HG02588 (cell line): ENCODE results near the gene PWWP2B.
"Not testable (repeated sequence)": the region's sequence is repeated elsewhere in the genome, so short reads cannot be mapped to it uniquely, and the experiment has no call there.

Experiments used
- ATAC-seq: cut with Tn5 transposase; IDR thresholded peaks from one replicate; pipeline ENCODE4 v1.9.1; 2021; ENCODE audit warnings: mild to moderate bottlenecking, moderate library complexity; ENCODE audit not compliant: unreplicated experiment

PWWP2B gene

DNA sequence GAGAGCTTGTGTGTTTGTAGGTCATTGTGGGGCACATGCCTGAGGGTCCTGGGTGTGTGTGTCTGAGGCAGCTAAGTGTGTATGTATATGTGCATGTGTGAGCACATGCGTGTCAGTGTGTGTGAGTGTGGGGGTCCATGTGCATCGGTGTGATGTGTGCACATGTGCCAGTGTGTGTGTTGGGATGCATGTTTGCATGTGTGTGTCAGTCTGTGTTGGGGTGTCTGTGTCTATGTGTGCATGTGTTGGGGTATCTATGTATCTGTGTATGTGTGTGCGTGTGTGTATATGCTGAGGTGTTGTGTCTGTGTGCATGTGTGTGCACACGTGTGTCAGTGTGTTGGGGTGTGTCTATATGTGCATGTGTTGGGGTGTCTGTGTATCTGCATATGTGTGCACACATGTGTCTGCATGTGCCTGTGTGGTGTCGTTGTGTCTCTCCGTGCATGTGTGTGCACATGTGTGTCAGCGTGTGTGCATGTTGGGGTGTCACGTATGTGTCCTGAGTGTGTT is 33.3 kb downstream of the PWWP2B start:
- ATAC-seq = no peak

DNA sequence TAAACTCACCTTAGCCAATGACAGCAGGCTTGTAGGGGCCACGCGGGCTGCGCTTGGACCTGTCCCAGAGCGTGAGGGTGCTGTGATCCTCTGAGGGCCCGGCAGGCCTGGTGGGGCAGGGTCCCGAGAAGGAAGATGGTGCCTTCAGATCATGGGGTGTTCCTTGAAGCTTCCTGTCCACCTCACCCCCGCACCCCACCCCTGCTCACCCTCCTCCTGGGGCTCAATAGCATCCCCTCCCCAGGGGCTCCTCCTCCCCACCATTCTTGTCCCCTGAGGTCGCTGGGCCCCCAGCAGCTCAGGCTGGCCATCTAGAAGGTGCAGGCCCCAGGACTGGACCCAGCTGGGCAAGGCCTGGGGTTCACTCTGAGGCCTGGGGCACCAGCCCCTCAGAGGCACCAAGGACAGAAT is 33.9 kb downstream of the PWWP2B start:
- ATAC-seq = no peak

DNA sequence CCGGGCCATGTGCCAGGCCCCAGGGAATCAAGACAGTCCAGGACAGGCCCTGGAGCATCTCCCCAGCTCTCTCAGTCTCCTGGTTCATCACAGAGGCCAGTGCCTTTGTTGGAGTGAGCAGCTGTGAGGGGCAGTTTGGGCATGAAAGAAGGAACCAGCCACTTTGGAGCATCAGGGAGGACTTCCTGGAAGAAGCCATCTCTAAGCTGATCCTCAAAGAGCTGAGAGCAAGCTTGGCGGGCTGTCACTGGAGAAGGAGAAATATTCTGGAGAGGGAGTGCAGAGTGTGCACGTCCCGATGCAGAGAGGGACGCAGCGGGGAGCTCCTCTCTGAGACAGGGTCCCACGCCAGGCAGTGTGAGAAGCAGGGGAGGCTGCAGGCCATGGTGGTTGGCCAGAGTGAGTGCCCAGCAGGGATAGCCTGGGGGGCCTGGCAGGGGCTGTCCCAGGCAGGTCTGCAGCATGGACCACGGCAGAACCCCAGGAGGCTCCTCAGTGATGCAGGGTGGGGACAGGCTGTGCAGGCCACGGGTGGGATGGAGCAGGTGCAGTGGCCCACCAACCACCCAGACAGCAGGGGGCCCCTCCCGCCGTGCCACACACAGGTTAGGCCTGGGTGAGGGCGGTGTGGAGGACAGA is 34.7 kb downstream of the PWWP2B start:
- no peak for ATAC-seq

DNA sequence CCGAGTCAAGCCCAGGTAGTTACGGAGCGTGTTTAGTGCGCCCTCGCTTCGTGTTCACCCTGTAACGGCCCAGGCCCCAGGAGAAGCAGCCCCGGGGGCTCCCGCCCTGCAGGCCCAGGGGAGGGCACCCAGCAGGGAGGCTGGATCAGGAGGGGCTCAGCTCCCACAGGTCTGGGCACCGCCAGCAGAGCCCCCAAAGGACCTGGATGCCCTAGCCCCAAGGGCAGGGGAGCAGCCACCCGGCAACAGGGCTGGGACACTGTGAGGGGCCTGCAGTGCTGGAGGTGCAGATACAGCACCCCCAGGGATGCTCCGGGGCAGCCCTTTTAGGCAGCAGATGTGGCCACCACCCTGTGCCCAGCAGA is 35.2 kb downstream of the PWWP2B start:
- no peak for ATAC-seq

DNA sequence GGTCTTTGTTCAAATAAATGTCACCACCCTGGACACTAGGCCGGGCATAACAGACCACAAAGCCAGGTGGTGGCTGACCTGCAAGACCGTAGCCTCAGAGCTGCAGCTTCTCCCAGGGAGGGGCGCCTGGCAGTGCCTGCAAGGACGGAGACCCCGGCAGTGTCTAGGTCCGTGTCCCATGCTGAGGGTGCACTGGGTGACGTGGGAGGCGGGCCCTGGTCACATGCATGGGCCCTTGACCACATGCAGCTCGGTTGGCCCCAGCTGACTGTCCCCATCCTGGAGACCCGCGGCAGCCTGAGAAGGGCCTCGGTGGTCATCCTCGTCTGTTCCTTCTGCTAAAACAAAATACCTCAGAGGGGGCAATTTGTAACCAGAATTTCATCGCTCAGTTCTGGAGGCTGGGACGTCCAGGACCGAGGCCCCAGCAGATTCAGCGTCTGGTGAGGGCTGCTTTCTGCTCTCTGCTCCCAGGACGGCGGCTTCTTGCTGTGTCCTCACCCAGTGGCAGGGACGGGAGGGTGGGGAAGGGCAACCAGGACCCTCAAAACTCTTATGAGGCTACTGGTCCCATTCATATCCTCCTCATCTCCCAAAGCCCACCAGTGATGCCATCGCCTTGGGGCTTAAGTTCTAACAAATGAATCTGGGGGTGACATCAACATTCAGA is 36.8 kb downstream of the PWWP2B start:
- no peak for ATAC-seq

DNA sequence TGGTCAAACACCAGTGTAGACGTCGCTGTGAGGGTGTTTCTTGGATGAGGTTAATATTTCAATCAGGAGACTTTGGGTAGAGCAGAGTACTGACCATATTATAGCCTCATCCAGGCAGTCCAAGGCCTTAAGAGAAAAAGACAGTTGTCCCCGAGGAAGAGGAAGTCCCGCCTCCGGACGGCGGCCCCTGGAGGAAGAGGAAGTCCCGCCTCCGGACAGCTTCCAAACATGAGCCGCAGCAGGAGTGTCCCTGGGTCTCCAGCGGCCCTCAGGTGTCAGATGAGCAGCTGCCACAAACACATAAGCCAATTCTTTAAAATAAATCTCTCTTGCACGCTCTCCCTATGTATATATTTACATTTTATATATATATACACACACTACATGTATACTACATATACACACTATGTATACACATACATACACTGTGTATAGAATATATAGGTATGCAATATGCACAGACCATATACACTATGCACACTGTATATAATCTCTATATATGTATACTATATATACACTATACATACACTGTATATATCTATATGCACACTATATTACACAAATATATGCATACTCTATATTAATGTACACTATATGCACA is 37.5 kb downstream of the PWWP2B start:
- ATAC-seq = no peak

DNA sequence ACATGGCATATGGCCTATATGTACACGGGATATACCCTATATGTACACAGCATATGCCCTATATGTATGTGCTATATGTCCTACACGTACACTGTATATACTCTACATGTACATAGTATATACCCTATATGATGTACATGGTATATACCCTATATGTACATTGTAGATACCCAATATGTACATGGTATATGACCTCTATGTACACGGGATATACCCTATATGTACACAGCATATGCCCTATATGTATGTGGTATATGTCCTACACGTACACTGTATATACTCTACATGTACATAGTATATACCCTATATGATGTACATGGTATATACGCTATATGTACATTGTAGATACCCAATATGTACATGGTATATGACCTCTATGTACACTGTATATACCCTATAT is 38.3 kb downstream of the PWWP2B start:
- not testable (repeated sequence) for ATAC-seq

DNA sequence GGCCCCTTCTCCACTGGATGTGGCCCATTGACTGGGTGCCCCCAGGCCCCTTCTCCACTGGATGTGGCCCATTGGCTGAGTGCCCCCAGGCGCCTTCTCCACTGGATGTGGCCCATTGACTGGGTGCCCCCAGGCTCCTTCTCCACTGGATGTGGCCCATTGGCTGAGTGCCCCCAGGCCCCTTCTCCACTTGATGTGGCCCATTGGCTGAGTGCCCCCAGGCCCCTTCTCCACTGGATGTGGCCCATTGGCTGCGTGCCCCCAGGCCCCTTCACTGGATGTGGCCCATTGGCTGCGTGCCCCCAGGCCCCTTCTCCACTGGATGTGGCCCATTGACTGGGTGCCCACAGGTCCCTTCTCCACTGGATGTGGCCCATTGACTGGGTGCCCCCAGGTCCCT is 39.1 kb downstream of the PWWP2B start:
- ATAC-seq = not testable (repeated sequence)

DNA sequence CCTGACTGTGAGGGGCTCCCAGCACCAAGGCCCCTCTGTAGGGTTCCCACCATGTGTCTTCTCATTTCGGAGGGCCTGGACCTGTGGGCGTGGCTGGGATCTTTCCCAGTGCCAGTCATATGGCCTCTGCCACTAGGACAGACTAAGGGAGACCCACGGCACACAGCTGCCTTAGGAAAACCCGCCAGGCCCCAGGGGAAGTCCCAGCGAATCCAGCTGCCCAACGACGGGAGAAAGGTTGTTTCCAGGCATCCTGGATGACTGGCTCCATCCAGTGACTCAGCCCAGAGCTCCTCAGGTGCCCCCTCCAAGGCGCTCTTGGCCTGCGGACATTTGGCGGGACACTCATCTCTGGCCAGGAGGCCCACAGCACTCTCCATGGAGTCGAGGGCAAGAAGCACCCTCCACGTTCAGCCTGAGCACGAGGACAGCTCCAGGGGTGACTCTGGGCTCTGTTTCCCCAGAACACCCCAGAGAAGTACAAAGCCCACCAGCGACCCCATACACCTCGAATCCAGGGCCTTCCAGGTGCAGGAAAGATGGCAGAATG is 39.9 kb downstream of the PWWP2B start:
- ATAC-seq = no peak

DNA sequence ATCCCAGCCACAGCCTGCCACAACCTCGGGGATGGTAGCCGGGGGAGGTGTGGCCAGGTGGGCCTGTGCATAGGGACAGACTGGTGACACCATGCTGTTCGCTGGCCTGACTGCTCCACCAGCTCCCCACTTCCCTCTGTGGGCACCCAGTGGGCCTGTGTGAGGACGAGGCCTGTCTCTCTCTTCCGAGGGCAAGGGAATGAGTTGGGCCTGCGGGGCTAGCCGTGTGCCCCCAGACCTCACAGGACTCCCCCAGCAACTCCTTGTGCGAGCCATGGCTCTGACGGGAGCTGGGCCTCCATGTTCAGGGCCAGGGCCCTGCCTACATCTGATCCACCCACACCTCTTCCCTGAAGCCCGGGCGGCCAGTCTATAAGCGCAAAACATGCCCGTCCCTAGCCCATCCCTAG is 40.5 kb downstream of the PWWP2B start:
- no peak for ATAC-seq

DNA sequence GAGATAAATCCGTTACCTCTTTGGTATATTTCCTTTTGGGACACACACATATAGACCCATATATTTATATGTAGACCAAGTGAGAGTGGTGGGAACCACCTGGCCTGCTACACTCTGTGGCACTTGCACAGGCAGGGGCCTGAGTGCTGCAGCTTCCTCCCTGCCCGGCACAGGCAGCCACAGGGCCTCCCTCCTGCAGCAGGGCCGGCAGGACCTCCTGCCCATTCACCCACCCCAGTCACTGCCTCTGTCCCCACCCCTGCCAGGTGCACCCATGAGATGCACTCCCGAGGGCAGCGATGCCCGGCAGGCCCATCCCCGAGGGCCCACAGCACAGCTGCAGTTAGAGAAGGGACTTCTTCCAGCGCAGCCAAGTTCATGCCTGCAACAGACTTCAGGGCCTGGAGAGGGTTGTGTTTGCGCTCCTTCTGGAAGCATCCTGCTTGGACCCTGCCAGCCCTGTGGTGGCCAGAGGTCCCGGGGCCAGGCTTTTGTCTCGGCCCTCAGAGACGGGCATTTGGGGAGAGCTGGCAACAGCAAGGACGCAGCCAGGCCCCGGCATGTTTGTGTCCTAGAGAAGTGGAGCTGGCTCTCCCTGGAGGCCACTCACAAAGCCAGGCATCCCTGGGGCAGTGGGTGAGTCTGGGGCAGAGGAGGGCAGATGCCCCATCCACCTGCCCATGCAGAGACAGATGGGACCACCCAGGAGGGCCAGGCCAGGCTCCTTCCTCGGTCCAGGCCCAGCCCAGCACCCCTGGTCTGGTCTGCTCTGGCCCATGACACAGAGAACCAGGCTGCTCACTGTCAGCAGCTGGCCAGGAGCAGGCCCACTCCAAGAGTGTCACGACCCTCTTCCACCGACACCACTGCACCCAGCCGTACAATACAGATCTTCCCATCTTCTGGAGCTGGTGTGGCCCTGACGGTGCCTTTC is 41.4 kb downstream of the PWWP2B start:
- no peak for ATAC-seq

DNA sequence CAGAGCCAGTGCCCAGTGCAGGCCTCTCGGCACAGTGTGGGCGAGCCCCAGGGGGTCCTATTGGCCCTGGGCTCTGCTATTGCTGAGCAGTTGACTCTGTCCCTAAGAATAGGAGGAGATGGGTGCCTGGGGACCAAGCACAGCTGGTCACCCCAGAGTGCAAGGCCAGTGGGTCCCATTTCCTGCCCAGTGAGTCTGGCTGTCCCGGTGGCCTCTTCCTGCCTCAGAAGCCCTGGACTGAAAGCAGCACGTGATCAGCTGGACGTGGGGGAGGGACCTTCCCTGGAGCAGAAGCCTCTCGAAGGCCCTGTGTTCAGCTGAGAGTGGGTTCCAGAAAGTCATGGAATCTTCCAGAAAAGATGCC is 42.0 kb downstream of the PWWP2B start:
- ATAC-seq = no peak

DNA sequence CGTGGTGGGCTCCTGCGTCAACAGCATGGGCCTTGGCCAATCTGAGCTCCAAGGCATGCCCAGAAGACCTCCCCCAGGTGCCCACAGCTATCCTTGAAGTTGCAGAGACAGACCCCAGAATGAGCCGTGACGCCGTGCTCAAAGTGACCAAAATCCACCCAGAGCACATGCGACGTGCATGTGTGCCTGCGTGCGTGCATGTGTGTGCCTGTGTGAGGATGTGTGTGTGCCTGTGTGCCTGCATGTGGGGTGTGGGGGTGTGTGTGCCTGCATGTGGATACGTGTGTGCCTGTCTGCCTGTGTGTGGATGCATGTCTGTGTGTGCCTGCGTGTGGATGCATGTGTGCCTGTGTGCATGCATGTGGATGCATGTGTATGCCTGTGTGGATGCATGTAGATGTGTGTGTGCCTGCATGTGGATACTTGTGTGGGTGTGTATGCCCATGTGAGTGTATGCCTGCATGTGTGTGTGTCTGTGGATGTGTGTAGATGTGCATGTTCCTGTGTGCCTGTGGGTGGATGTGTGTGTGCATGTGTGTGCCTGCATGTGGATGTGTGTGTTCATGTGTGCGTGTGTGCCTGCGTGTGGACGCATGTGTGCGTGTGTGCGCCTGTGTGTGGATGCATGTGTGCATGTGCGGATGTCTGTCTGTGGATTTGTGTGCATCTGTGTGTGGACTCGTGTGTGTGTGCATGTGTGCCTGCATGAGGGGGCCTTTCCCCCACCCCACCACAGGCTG is 42.6 kb downstream of the PWWP2B start:
- ATAC-seq = no peak

DNA sequence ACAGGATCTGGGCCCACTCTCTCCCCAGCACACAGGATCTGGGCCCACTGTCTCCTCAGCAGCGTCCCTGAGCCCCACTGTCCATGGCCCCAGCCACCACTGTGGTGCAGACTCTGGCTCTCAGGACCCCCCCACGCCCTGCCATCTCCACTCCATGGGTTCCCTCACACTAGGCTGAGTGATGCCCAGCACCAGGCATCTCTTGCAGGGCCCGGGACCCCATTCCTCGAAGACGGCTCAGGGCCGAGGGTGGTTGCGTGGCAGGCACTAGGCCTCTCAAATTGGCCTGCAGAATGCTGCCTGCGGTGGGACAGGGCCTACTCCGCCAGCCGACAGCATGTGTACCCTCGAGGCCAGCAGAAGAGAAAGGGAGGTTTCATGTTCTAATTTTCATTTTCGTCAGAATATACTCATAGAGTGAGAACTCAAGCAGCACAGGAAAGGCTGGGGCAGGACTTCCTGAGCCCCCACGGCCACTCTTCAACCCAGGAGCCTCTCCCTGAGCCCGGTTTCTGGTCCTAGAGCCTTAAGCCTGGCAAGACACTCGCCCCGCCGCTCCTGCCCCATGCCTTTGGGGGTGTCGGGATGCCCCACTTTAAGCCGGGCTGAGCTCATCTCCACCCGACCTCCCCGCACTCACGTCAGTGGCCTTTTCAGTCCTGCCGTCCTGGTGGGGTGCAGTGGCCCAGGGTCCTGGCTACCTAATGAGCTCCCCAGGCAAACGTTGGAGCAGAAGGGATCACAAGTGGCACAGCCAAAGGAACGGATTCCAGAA is 44.0 kb downstream of the PWWP2B start:
- no peak for ATAC-seq

DNA sequence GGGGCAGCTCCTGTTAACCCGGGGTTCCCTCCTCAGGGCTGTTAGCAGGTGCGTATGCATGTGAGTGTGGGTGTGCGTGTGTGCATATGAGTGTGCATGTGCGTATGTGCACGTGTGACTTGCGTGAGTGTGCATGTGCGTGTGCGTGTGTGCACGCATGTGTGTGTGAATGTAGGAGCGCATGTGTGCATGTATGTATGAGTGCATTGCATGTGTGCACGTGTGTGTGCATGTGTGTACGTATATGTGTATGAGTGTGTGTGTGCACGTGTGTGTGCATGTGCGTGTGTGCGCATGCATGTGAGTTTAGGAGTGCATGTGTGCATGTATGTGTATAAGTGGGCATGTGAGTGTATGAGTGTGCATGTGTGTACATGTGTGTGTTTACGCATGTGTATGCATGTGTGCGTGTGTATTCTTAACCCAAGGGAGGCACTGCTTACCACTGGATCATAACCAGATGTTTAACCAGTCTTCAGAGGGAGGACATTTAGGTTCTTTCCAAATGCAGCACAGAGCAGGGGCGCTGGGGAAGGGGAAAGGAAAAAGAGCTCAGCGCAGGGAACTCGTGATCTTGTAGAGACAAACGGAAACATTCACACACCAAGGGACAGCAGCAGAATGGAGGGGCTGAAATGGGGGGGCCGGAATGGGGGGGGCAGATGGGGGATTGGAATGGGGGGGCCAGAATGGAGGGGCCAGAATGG is 45.0 kb downstream of the PWWP2B start:
- no peak for ATAC-seq

DNA sequence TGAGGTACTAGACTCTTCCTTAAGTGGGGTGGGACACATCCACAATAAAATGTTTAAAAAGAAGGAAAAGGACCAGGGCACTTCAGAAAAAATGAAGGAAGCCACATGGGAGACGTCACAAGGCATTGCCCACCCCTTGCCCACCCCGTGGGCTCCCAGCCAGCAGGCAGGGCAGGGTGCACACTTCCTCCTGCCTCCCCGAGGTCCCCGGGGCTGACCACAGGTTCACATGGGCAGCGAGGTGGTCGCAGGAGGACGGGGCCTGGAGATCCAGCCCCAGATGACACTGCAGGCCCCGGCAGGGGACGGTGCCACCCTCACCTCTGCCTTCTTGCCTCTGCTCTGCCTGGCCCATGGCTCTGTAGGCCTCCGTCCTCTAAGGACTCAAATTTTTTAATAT is 45.6 kb downstream of the PWWP2B start:
- ATAC-seq = no peak

DNA sequence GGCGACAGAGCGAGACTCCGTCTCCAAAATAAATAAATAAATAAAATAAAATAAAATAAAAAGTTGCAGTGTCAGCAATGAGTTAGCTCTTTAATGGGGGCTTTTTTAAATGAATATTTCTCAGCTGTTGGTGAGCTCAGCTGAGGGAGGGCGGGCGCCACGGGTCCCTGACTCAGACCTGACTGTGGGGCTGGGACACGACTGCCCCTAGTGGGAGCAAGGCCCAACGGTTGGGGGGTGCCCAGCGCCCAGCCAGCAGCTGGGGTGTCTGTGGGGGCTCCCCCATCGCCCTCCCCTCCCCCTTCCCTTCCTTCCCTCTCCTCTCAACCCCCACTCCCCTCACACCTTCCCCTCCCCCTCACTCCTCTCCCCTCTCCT is 46.6 kb downstream of the PWWP2B start:
- ATAC-seq = peak; percentile 38

DNA sequence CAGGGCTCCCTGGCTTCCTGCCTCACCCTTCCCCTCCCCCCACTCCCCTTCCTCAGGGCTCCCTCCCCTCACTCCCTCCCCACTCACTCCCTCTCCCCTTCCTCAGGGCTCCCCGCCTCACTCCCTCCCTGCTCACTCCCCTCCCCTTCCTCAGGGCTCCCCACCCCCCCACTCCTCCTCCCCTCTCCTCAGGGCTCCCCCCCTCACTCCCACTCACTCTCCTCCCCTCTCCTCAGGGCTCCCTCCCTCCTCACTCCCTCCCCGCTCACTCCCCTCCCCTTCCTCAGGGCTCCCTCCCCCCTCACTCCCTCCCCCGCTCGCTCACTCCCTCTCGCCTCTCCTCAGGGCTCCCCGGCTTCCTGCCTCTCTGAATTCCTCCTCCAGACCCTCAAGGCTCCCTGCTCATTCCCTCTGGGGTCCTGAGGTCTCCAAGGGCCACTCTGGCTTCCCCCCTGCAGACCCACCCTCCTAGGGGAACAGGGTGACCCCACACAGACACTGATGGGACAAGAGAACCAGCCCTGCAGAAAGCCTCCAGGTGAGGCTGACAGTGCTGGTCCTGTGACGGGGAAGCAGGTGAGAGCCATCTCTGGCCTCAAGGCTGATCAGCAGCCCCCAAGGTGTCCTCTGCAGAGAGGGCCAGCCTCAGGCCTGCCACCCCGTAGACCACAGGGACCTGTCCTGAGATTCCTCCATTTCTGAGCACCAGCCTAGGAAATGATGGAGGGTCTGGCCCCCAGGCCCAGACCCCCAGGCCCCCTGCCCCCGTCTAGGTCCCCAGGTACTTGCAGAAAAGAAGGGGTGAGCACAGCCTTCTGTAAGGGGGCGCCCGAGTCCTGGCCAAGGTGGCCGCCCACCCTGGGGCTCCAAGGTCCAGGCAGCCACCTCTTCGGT is 47.2 kb downstream of the PWWP2B start:
- no peak for ATAC-seq
